NCI-H2107 (cell line): Measurements from ENCODE around the gene ZKSCAN8.
A peak's percentile ranks its signal among the peaks of the same experiment; 100 is the strongest.
"Not testable (repeated sequence)": the region's sequence is repeated elsewhere in the genome, so short reads cannot be mapped to it uniquely, and the experiment has no call there.

ENCODE experiments used
- DNase-seq: peaks from one replicate; lab custom pipeline; 2025; lab: John Stamatoyannopoulos, UW

Gene ZKSCAN8

DNA sequence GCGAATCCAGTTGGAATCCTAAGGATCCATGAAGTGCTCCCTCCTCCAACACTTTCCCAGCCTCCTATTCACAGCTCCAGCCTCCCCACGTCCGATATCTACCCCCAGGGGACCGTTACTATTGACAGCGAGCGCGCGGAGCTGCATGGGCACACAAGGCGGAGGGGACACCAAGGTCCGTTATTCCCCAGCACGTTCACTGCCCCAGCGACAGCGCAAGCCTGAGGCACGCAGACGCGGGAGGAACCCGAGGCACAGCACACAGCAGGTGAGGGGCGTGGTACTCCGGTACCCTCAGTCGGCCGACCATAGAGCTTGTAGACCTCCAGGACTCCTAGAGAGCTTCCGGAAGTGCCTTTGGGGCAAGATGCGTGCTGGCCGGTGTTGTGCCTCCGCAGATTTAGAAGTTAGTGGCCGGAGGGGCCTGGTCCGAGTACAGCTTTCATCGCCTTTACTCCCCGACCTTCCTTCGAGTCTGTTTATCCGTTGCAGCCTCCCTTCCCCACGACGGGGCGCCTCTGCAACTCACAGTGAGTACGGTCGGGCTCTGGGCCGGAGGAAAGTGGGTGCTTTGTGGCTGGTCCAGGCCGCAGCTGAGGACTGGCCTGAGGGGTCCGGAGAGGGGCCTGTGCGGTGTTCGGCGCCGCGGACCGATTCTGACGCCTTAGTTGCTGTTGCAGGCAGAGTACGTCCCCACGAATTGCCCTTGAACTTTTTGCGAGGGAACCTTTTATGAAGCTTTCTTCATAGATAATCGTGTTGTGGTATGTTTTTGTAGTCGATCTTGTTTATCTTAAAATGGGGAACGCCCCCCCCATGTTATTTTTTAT, at the start of gene ZKSCAN8:
Gene ZKSCAN8 (plus strand): TSS at position 384 of the 830 bp plus-strand sequence. CDS start 6,525 bp downstream, outside the sequence.
- peak; percentile 45 for DNase-seq

DNA sequence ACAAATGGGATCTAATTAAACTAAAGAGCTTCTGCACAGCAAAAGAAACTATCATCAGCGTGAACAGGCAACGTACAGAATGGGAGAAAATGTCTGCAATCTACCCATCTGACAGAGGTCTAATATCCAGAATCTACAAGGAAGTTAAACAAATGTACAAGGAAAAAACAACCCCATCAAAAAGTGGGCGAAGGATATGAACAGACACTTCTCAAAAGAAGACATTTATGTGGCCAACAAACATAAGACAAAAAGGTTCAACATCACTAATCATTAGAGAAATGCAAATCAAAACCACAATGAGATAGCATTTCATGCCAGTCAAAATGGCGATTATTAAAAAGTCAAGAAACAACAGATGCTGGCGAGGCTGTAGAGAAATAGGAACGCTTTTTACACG, 39.5 kb upstream of the ZKSCAN8 start:
- not testable (repeated sequence) for DNase-seq

DNA sequence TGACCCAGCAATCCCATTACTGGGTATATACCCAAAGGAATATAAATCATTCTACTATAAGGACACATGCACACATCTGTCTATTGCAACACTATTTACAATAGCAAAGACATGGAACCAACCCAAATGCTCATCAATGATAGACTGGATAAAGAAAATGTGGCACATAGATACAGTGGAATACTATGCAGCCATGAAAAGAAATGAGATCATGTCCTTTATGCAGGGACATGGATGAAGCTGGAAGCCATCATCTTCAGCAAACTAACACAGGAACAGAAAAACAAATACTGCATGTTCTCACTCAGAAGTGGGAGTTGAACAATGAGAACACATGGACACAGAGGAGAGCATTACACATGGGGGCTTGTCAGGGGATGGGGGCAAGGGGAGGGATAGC, 39.0 kb upstream of the ZKSCAN8 start:
- not testable (repeated sequence) for DNase-seq

DNA sequence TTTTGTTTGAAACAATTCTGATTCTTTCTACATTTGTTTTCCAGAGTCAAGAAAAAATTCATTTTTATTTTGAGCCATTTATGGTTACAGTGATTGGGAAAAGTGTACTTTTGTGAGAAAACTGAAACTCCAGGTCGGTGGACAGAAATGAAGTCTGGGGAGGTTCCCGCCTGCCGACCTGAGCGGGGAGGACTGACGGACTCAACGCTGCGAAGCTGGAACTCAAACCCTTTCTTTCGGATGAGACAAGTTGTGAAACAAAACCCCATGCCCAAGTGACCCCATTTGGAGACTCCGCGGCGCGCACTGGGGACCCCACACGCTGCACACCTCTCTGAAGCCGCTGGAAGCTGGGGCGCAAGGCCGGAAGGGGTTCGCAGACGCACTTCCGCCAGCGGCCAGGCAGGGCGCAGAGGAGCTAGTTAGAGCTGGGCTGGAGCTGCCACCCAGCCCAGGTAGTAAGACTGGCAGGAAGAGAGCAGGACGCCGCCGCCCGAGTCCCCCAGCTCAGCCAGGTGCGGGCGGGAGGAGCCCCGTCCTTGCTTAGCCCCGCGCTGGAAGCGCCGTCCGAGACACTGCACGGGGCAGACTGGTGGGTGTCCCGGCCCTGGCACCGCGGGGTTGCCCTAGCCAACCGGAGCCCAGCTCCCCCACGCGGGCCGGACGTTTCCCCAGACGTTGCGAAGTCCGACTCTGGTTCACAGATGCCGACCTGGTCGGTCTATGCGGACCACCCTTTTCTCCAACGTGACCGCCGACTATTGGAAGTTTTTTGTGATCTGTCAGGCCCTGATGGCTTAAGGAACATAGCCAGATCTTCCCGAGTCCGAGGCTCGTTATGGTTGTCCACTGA, 37.1 kb upstream of the ZKSCAN8 start:
- peak; percentile 59 for DNase-seq

DNA sequence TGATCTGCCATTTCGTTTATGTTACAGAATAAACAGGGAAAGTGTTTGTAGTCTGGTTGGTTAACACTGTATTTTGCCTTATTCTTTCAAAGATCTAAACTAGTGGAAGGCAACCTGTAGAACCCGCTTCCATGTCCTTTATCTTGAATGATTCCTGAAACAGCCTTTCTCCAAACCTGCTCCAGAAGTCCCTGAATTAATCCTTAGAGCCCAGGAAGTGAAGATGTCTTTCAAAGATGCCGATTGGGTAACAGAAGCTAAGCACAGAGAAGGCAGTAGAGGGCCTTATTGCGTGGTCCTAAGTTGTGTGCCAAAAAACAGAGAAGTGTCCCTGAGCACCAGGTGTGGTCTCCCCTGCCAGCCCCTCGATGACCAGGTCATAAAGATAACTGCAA, 36.4 kb upstream of the ZKSCAN8 start:
- DNase-seq: no peak

DNA sequence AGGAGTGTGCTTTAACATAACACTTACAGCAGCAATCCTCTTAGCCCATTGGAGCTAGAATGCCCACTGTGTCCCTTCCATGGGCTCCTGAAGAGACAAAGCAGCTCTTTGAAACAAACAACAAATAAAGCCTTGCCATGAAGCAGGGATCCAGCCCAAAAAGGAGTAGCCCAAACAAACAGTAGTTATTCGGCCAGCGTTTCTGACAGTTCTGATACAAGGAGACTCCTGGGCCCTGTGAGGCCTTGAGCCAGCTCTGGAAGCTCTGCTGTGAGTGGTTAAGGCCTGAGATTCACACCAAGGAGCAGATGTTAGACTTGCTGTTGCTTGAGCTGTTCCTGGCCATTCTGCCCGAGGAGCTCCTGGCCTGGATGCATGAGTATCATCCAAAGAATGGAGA, 34.2 kb upstream of the ZKSCAN8 start:
- no peak for DNase-seq

DNA sequence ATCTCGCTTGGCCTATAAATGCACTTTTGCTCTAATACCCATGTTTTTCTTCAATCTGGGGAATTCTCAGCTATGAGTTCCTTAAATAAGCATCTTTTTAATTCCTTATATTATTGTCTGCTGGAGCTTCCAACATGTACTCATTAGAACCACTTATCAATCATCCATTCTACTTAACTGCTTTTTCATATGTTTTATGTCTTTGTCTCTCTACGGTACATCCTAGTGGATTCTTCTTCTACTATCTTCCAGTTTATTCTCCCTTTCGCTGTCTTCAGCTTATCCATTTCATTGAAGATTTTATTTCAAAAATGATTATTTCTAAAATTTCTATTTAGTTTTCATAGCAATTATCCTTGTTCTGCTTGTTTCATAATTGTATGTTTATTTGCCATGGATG, 29.7 kb upstream of the ZKSCAN8 start:
- DNase-seq: no peak

DNA sequence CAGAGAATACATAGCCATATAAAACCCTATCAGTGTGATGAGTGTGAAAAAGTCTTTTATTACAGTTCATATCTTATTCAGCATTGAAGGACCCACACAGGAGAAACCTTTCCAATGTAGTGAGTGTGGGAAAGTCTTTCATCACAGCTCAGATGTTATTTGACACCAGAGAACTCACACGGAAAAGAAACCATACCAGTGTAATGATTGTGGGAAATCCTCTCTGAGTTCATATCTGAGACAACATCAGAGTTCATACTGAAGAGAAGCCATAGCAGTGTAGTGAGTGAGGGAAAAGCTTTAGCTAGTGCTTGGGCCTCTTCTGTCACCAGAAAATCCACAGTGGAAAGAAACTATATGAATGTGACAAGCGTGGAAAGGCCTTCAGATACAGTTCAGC, 25.9 kb upstream of the ZKSCAN8 start:
- no peak for DNase-seq

DNA sequence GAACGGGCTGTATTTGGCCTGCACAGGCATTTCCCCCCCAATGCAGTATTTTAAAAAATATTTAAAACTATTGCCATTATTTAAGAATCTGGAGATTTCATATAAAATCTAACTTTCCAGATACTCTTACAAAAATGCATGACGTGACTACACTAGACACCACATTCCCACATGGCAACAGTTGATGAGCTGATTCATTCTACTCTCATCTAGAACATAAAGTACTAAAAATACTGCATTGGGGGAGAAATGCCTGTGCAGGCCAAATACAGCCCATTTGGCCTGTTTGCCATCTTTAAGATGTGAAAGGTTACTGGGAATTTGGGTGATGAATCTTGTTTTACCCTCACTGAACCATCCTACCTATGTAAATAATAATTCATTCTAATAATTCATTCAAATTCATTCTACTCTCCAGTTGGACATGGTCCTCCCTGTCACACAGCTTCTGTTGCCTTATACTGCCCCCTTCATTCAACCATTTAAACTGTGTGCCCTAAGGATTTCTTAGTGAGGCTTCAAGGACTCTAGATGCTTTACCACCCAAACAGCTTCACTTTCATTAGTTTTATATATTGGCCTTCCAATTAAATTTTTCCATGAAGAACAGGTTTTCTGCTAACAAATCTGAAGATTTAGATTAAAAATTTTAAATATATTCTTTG, 24.2 kb upstream of the ZKSCAN8 start:
- no peak for DNase-seq

DNA sequence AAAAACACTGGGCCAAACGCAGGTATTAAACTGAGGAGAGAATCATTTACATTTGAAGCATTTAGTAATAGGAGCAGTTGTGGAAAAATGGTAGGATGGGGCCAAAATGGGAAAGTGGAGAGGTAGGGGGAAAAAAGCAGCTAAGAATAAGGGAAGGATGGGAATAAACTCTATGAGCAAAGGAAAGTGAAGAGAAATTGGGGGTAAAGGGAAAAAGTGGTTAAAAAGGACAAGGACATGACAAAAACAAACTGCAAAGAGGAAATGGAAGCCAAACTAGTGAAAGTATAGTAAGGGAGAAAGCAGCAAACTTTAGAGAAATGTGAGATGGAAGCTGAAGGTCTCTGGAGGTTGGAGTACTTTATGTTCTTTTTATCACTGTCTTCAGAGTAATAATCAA, 23.5 kb upstream of the ZKSCAN8 start:
- DNase-seq: no peak

DNA sequence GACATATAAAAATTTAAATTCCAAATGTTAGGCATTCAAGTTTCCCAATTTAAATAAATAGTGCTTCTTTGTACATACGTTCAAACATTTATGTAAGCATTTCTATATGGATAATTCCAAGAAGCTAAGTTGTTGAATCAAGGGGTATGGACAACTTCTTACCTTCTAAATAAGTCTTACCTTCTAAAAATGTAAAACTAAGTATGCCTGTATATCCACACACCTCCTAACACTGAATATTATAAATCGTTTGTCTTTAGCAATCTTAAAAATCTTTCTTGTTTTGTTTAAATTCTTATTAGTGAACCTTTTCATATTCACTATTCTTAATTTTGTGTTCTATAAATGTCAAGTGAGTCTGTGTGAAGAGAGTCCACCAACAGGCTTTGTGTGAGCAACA, 19.8 kb upstream of the ZKSCAN8 start:
- no peak for DNase-seq

DNA sequence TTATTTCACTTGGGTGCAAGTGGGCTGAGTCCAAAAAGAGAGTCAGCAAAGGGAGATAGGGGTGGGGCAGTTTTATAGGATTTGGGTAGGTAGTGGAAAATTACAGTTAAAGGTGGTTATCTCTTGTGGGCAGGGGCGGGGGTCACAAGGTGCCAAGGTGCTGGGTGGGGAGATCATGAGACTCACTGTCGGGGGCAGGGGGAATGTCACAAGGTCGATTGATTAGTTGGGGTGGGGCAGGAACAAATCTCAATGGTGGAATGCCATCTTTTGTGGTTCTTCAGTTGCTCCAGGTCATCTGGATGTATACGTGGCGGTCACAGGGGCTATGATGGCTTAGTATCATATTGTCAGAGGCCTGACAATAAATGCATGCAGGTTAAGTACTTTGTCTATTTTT, 19.4 kb upstream of the ZKSCAN8 start:
- not testable (repeated sequence) for DNase-seq

DNA sequence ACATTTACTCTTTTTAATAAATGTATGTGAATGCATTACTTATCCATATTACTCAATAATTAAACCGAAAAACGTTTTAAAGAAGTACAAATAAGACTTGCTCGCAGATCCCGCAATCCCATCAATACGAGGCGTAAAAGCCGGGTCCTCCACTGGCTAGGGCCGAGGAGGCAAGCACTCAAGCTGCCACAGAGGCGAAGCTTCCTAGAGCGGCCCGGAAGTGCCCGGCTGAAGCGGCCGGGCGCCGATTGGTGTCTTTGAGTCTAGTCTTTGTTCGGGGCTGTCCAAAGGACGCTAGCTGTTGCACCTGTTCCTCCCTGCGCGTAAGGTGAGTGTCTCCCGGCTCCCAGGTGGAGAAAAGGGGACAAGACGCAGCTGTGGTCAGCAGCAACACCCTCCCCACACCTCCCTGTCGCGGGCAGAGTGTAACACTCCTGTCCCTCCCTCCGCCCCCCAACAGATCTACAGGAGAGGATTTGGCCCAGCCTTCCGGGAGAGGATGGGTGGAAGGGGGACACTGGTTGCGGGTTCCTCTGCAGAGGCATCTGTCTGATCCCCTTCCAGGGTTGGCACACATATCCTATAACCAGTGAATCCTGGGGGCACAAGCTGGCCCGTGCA, 17.2 kb upstream of the ZKSCAN8 start, which contains the start of gene ZSCAN16:
Gene ZSCAN16 (plus strand): TSS at position 260 of the 621 bp plus-strand sequence. CDS start 835 bp downstream, outside the sequence.
- DNase-seq: peak; percentile 37

DNA sequence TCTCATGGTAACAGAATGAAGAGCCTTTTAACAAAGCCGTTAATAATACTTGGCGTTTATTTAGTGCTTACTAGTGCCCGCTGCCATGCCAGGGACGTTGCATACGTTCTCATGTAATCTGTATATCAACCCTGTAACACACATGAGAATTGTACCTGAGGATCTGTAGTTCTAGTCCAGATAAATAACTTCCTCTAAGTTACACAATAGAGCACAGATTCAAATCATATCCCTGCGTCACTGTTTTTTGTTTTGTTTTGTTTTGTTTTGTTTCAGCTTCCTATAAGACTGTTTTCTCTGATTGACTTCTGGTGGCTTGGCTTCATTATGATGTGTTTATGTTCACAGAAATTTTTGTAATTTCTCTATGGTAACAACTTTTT, 16.7 kb upstream of the ZKSCAN8 start:
- no peak for DNase-seq

DNA sequence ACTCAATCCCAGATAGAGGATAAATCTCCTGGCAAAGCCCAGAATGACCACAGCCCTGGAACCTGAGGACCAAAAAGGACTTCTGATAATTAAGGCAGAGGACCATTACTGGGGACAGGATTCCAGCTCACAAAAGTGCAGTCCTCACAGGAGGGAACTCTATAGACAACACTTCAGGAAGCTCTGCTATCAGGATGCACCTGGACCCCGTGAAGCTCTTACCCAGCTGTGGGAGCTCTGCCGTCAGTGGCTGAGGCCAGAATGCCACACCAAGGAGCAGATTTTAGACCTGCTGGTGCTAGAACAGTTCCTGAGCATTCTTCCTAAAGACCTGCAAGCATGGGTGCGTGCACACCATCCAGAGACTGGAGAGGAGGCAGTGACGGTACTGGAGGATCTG, 16.3 kb upstream of the ZKSCAN8 start:
- no peak for DNase-seq

DNA sequence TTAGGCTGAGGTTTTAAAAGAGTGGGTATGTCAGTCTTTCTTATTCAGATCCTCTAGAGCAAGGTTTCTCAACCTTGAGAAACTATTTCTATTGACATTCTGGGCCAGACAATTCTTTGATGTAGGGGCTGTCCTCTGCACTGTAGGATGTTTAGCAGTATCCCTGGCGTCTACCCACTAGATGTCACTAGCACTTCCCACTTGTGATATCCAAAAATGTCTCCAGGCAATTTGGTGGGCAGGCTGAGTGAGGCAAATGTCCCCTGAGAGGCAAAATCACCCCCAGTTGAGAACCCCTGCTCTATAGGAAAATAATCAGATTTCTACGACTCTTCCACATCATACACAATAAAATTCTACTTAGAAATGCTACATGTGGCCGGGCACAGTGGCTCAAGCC, 7.7 kb upstream of the ZKSCAN8 start:
- DNase-seq: no peak

DNA sequence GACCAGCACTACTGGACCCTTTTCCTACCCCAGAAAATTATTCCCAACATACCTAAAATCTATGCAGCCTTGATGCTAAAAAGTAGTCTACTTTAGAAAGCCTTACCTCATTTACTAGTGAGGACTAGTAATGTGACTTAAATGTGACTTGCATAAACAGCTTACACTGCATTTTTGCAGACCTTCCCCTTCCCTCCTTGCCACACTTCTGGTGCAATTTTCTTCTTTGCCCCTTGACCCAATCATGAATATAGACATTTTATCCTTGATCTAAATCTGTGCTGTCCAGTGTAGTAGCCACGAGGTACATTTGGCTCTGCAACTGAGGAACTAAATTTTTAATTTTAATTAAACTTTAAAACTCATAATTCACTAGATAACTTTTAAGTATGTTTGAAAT, 7.0 kb upstream of the ZKSCAN8 start:
- no peak for DNase-seq

DNA sequence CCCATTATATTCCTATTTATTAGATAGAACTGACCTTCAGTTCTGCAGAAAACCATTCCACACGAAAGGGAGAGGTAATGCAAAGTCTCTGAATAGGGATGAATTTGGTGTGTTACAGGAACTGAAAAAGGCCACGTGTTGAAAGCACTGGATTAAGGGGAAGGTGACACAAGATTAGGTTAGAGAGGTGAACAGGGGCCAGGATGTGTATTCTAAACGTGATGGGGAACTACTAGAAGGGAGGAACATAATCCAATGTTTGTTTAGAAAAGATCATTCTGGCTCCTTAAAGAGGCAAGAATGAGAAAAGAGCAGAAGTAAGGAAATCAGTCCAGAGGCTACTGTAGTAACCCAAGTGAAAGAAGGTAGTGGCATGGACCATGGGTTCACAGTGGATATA, 6.3 kb upstream of the ZKSCAN8 start:
- no peak for DNase-seq

DNA sequence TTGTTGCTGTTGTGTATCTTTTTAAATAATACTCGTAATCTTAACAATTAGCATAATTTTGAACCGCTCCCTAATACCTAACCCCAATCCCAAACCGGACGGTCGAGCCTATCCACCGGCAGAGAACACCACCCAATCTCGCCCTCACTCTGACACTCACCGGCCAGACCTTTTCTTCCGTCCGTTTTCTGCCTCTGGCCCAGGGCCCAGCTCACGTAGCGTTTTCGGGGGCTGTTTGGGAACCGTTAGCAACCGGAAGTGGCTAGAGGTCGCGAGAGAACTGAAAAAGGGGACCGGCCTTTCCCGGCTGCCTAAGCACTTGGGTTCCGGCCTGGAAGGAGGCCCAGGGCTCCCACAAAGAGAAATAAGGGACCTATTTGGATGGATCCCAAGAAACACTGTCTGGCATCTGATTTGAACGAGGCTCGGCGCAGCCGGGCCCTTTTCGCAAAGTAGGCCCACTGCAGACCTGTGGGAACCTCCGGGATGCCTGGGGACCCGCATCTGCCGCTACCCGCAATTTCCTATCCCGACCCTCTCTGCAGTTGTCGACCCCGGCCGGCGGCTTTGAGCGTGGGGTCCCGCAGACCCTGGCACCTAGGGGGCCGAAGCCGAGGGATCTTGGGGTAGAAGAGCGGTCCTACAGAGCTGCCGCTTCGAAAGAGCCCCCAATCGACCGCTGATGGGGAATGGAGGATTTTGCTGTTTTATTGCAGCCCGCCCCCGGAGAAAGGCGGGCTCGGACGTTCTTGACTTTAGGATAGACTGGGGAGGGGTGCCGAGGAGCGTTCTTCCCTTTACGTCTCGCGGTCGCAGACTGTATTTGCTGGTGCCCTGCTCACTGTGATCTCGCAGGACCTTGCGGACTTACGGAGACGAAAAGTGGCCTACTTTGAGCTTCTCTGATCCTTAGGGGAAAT, 4.8 kb upstream of the ZKSCAN8 start:
- DNase-seq: peak; percentile 69

DNA sequence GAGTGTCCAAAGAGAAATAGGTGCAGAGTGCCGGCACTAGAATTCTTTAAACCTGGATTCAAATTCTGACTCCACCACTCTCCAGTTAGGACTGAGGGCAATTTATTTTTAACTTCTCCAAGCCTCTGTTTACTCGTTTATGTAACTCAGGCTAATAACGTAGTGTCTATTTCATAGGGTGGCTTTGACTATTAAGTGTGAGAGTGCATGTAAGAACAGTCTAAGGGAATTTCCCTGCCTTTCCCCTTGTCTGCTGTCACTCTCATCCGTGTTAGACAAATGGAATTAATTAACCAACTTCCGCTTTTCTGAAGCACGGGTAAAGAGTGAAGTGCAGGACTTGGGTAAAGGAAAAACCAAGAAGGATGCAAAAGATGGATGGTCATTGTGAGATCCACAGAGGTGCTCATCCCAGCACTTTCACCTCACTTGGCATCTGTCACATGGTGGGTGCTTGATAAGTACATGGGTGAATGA, 4.1 kb upstream of the ZKSCAN8 start:
- DNase-seq: no peak
